Measurements from ENCODE around the gene PBRM1. TPM values are rescaled to one million over a fixed set of nuclear protein-coding genes. Genes with fewer than 3 reads are reported as not detected.

The PBRM1 gene
- total and polyA plus RNA-seq, 2 donors (not counting 1 experiment from before 2014, with no cell fraction given), result 16.8 to 85.9 TPM

GRCh38 chr3:52523386-52524257 is 162.1 kb downstream of the PBRM1 start:
- no peaks in the 10 kb centered on the region for H3K9me3 ChIP-seq (ENCODE audit: control extremely low read depth in 1 of 3, control insufficient read depth in 2 of 3, insufficient read depth in 1 of 3, low read length in 2 of 3)
- ChIA-PET CTCF (no interaction called here), POLR2A (no interaction called here)
- no peak for TF ChIP-seq EZH2 (IDR thresholded peaks at IDR 0.05; ENCODE audit: borderline replicate concordance, insufficient read depth, low read depth, low read length, poor library complexity, severe bottlenecking)
- TF ChIP-seq, protein P1, sequence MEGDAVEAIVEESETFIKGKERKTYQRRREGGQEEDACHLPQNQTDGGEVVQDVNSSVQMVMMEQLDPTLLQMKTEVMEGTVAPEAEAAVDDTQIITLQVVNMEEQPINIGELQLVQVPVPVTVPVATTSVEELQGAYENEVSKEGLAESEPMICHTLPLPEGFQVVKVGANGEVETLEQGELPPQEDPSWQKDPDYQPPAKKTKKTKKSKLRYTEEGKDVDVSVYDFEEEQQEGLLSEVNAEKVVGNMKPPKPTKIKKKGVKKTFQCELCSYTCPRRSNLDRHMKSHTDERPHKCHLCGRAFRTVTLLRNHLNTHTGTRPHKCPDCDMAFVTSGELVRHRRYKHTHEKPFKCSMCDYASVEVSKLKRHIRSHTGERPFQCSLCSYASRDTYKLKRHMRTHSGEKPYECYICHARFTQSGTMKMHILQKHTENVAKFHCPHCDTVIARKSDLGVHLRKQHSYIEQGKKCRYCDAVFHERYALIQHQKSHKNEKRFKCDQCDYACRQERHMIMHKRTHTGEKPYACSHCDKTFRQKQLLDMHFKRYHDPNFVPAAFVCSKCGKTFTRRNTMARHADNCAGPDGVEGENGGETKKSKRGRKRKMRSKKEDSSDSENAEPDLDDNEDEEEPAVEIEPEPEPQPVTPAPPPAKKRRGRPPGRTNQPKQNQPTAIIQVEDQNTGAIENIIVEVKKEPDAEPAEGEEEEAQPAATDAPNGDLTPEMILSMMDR (IDR thresholded peaks at IDR 0.05), result no peak
- no peaks in the 10 kb centered on the region for H3K27me3 ChIP-seq (replicated peaks in 1 of 4; ENCODE audit: control extremely low read depth in 1 of 4, control insufficient read depth in 3 of 4, insufficient read depth in 4 of 4, low read length in 3 of 4)
- no peaks in the 10 kb centered on the region for H4K20me1 ChIP-seq (ENCODE audit: control insufficient read depth, insufficient read depth, low read length, poor library complexity, severe bottlenecking)
- H2AFZ ChIP-seq (ENCODE audit: insufficient read depth, low read depth, low read length, poor library complexity, severe bottlenecking), result no peak overlapping the region
- DNase-seq (no peak), ATAC-seq (ENCODE audit: low read depth) (no peak)
- H3K4me1 Mint-ChIP-seq, result no peaks in the 10 kb centered on the region
- no peak overlapping the region for H3K4me3 ChIP-seq (ENCODE audit: control extremely low read depth in 1 of 5, extremely low read depth in 1 of 5, insufficient read depth in 1 of 5, low read depth in 2 of 5, low read length in 4 of 5)
- no peak overlapping the region for H3K27ac ChIP-seq (ENCODE audit: low read length in 2 of 2)
- no peaks in the 10 kb centered on the region for H3K79me2 ChIP-seq (ENCODE audit: control insufficient read depth, insufficient read depth, low read length)
- intact Hi-C loops (cut with micrococcal nuclease), result no loop called here
- no peak overlapping the region for H3K4me3 Mint-ChIP-seq
- H3K9ac ChIP-seq (ENCODE audit: low read length), result no peak overlapping the region
- no peaks in the 10 kb centered on the region for H3K36me3 ChIP-seq (replicated peaks in 1 of 2; ENCODE audit: control extremely low read depth in 1 of 2, control insufficient read depth in 1 of 2, extremely low read depth in 1 of 2, insufficient read depth in 2 of 2, low read length in 1 of 2)
- no peaks in the 10 kb centered on the region for H3K4me1 ChIP-seq (ENCODE audit: control insufficient read depth in 2 of 2, insufficient read depth in 2 of 2, low read length in 2 of 2)
- H3K27ac Mint-ChIP-seq, result no peak overlapping the region
- no peaks in the 10 kb centered on the region for H3K27me3 Mint-ChIP-seq
- H3K4me2 ChIP-seq (replicated peaks; ENCODE audit: low read depth, low read length, poor library complexity, severe bottlenecking), result no peak overlapping the region
- 94% methylated on average over 20 of the region's 26 CpGs for WGBS (ENCODE audit: insufficient coverage)
- H3K9me3 Mint-ChIP-seq (ENCODE audit: insufficient read depth), result no peaks in the 10 kb centered on the region

GRCh38 chr3:52522651-52523251 is 163.0 kb downstream of the PBRM1 start:
- Histone ChIP-seq H3K9me3 (ENCODE audit: control extremely low read depth in 1 of 3, control insufficient read depth in 2 of 3, insufficient read depth in 1 of 3, low read length in 2 of 3) (no peaks in the 10 kb centered on the region), H3K36me3 (replicated peaks in 1 of 2; ENCODE audit: control extremely low read depth in 1 of 2, control insufficient read depth in 1 of 2, extremely low read depth in 1 of 2, insufficient read depth in 2 of 2, low read length in 1 of 2) (no peaks in the 10 kb centered on the region), H3K4me2 (replicated peaks; ENCODE audit: low read depth, low read length, poor library complexity, severe bottlenecking) (no peak overlapping the region), H3K27me3 (replicated peaks in 1 of 4; ENCODE audit: control extremely low read depth in 1 of 4, control insufficient read depth in 3 of 4, insufficient read depth in 4 of 4, low read length in 3 of 4) (no peaks in the 10 kb centered on the region), H4K20me1 (ENCODE audit: control insufficient read depth, insufficient read depth, low read length, poor library complexity, severe bottlenecking) (no peaks in the 10 kb centered on the region), H3K4me1 (ENCODE audit: control insufficient read depth in 2 of 2, insufficient read depth in 2 of 2, low read length in 2 of 2) (no peaks in the 10 kb centered on the region), H3K4me3 (ENCODE audit: control extremely low read depth in 1 of 5, extremely low read depth in 1 of 5, insufficient read depth in 1 of 5, low read depth in 2 of 5, low read length in 4 of 5) (no peak overlapping the region), H3K27ac (ENCODE audit: low read length in 2 of 2) (no peak overlapping the region), H2AFZ (ENCODE audit: insufficient read depth, low read depth, low read length, poor library complexity, severe bottlenecking) (no peak overlapping the region), H3K9ac (ENCODE audit: low read length) (no peak overlapping the region), H3K79me2 (ENCODE audit: control insufficient read depth, insufficient read depth, low read length) (no peaks in the 10 kb centered on the region)
- Mint-ChIP-seq H3K4me1 (no peaks in the 10 kb centered on the region), H3K27me3 (no peaks in the 10 kb centered on the region), H3K4me3 (no peak overlapping the region), H3K27ac (no peak overlapping the region), H3K9me3 (ENCODE audit: insufficient read depth) (no peaks in the 10 kb centered on the region)
- intact Hi-C loops (cut with micrococcal nuclease), result no loop called here
- TF ChIP-seq, protein P1 (IDR thresholded peaks at IDR 0.05), result no peak
- no peak for TF ChIP-seq EZH2 (IDR thresholded peaks at IDR 0.05; ENCODE audit: borderline replicate concordance, insufficient read depth, low read depth, low read length, poor library complexity, severe bottlenecking)
- CTCF ChIA-PET, result no interaction called here
- no peak for DNase-seq
- ATAC-seq (ENCODE audit: low read depth), result no peak
- WGBS (ENCODE audit: insufficient coverage), result 87% methylated on average over 14 of the region's 14 CpGs
- POLR2A ChIA-PET, result no interaction called here
